Aorta (tissue), 5 donors: Measurements from ENCODE around the gene ATAD2B. TPM values are rescaled to one million over a fixed set of nuclear protein-coding genes. Genes with fewer than 3 reads are reported as not detected.
"Not testable (repeated sequence)": the region's sequence is repeated elsewhere in the genome, so short reads cannot be mapped to it uniquely, and the experiment has no call there.

Experiments
- ATAC-seq: fragments of 200-7000 bp; cut with Tn5 transposase; one replicate; pipeline ENCODE4 v1.9.1; 2022; ENCODE audit warnings: moderate library complexity; ENCODE audit not compliant: low FRiP score
- DNase-seq, 2 donors: peaks; one replicate each; pipeline ENCODE4 v3.0.0-alpha.2; 2020
- H3K27ac ChIP-seq, 2 donors: one replicate each; pipeline ENCODE4 v1.5.1; 2013; ENCODE audit warnings: low read length in 2 of 2, mild to moderate bottlenecking in 2 of 2, moderate library complexity in 2 of 2, control low read depth in 1 of 2, inconsistent platforms in 1 of 2, low read depth in 1 of 2
- H3K27me3 ChIP-seq, 2 donors: one replicate each; pipeline ENCODE4 v1.6.1; 2013; ENCODE audit warnings: control low read depth in 1 of 2, low read length in 1 of 2, mild to moderate bottlenecking in 1 of 2, moderate library complexity in 1 of 2; ENCODE audit not compliant: insufficient read depth in 2 of 2, control insufficient read depth in 1 of 2
- H3K36me3 ChIP-seq, 2 donors: one replicate each; pipeline ENCODE4 v1.6.1; 2013; ENCODE audit warnings: control low read depth in 1 of 2, low read length in 1 of 2, mild to moderate bottlenecking in 1 of 2; ENCODE audit not compliant: insufficient read depth in 2 of 2, control insufficient read depth in 1 of 2
- H3K4me1 ChIP-seq, 2 donors: one replicate each; pipeline ENCODE4 v1.6.1; 2013; ENCODE audit warnings: low read length in 2 of 2, control low read depth in 1 of 2, mild to moderate bottlenecking in 1 of 2, moderate library complexity in 1 of 2; ENCODE audit not compliant: insufficient read depth in 2 of 2, control insufficient read depth in 1 of 2
- H3K4me3 ChIP-seq, 2 donors: one replicate each; pipeline ENCODE4 v1.5.1; 2013; ENCODE audit warnings: low read length in 2 of 2, control low read depth in 1 of 2, mild to moderate bottlenecking in 1 of 2
- H3K9me3 ChIP-seq: one replicate; pipeline ENCODE4 v1.6.1; 2013; ENCODE audit warnings: mild to moderate bottlenecking, low read length; ENCODE audit not compliant: control insufficient read depth
- WGBS, 2 donors: extraction: QIAGEN DNeasy Blood & Tissue Kit; methylation state at CpG; one replicate each; pipeline ENCODE4 v1.1.7; 2013; 5-methylcytosine and 5-hydroxymethylcytosine counted together
- intact Hi-C, 2 donors: fragments of 100-400 bp; cut with DNase I; formaldehyde crosslinking; loops; one replicate each; pipeline versions ENCODE4 v1.14.2 to v1.15.0; 2022
- polyA plus RNA-seq, 2 donors: library from polyadenylated mRNA; stranded (reverse); fragments of 200-250 nt; gene quantifications; one replicate each; pipeline ENCODE4 v1.2.3, GENCODE V29; 2013
- total RNA-seq, 2 donors: library from RNA; stranded (reverse); fragmentation: NEBNext Ultra II Directional; extraction: Animal tissue kit (Norgen Biotek cat#: 25700); gene quantifications; one replicate each; pipeline ENCODE4 v1.2.1, GENCODE V29; 2021
- donor health status: healthy with polysubstance abuse.
- donor health status: Bipolar disorder and iron deficiency.
- donor health status: DM: no; HTN: no; CAD: no.
- donor health status: DM: no; HTN: no; CAD: no.
- donor health status: DM: yes; HTN: yes; CAD: no.

ATAD2B gene
- total and polyA plus RNA-seq, 4 donors: 2.3 to 45.8 (median 18.5) TPM

- ATAC-seq: no peak
- H3K27me3 ChIP-seq: no peaks in the 10 kb centered on the region
- H3K27ac ChIP-seq: no peak overlapping the region
- intact Hi-C loops: no loop called here
- no peak overlapping the region for H3K4me3 ChIP-seq
- DNase-seq: no peak
- H3K9me3 ChIP-seq: no peaks in the 10 kb centered on the region
- H3K36me3 ChIP-seq: no peaks in the 10 kb centered on the region
- 53 to 66% methylated on average over 2 of the region's 2 CpGs for WGBS, 2 donors
- no peaks in the 10 kb centered on the region for H3K4me1 ChIP-seq
Observed at GRCh38 chr2:23782126-23782525, 144.8 kb downstream of the ATAD2B start.

GRCh38 chr2:23780465-23780864, 146.5 kb downstream of the ATAD2B start:
- H3K9me3 ChIP-seq, H3K4me1 ChIP-seq, DNase-seq, H3K27ac ChIP-seq, intact Hi-C loops, ATAC-seq, H3K27me3 ChIP-seq, H3K36me3 ChIP-seq, H3K4me3 ChIP-seq: not testable (repeated sequence)
- 95 to 97% methylated on average over 10 of the region's 10 CpGs for whole genome bisulfite sequencing, 2 donors

- 75 to 77% methylated on average over 2 of the region's 2 CpGs for WGBS, 2 donors
- ATAC-seq: no peak
- no peak overlapping the region for H3K27ac ChIP-seq
Observed at GRCh38 chr2:23777826-23778225, 149.1 kb downstream of the ATAD2B start.

GRCh38 chr2:23776021-23776420, 150.9 kb downstream of the ATAD2B start:
- ATAC-seq: no peak
- no peaks in the 10 kb centered on the region for H3K27me3 ChIP-seq
- no peaks in the 10 kb centered on the region for H3K4me1 ChIP-seq
- WGBS, 2 donors: 95 to 96% methylated on average over 6 of the region's 6 CpGs
- no peaks in the 10 kb centered on the region for H3K9me3 ChIP-seq
- no peak overlapping the region for H3K27ac ChIP-seq
- DNase-seq: no peak
- no peak overlapping the region for H3K4me3 ChIP-seq
- intact Hi-C loops: no loop called here
- H3K36me3 ChIP-seq: peaks cover 0 to 9% of the 10 kb centered on the region in 2 donors

More at GRCh38 chr2:23777826-23778225, 149.1 kb downstream of the ATAD2B start:
- H3K27me3 ChIP-seq: no peaks in the 10 kb centered on the region
- no peaks in the 10 kb centered on the region for H3K9me3 ChIP-seq
- no peak overlapping the region for H3K4me3 ChIP-seq
- intact Hi-C loops: no loop called here
- no peak for DNase-seq
- no peaks in the 10 kb centered on the region for H3K36me3 ChIP-seq
- H3K4me1 ChIP-seq: no peaks in the 10 kb centered on the region

- Histone ChIP-seq H3K9me3 (no peaks in the 10 kb centered on the region), H3K4me1 (no peaks in the 10 kb centered on the region), H3K4me3 (no peak overlapping the region), H3K27ac (no peak overlapping the region), H3K36me3 (peaks cover 0 to 9% of the 10 kb centered on the region in 2 donors), H3K27me3 (no peaks in the 10 kb centered on the region)
- no peak for ATAC-seq
- no peak for DNase-seq
- intact Hi-C loops: no loop called here
- 98% methylated on average over 7 of the region's 7 CpGs for WGBS, 2 donors
Observed at GRCh38 chr2:23772684-23773083, 154.2 kb downstream of the ATAD2B start.

GRCh38 chr2:23772056-23772455, 154.9 kb downstream of the ATAD2B start:
- Histone ChIP-seq H3K9me3 (no peaks in the 10 kb centered on the region), H3K4me1 (no peaks in the 10 kb centered on the region), H3K4me3 (no peak overlapping the region), H3K27ac (no peak overlapping the region), H3K27me3 (no peaks in the 10 kb centered on the region), H3K36me3 (peaks cover 0 to 9% of the 10 kb centered on the region in 2 donors)
- intact Hi-C loops: no loop called here
- 96 to 100% methylated on average over 1 of the region's 1 CpG for WGBS, 2 donors
- DNase-seq (no peak), ATAC-seq (no peak)

- no peak for ATAC-seq
- intact Hi-C loops: loop anchor here (10.0 kb wide), 2 partner anchors 395 to 405 kb away; no protein-coding TSS in a partner anchor
- no peaks in the 10 kb centered on the region for H3K9me3 ChIP-seq
- no peak overlapping the region for H3K4me3 ChIP-seq
- no peaks in the 10 kb centered on the region for H3K27me3 ChIP-seq
- H3K4me1 ChIP-seq: no peaks in the 10 kb centered on the region
- DNase-seq: no peak
- peaks cover 0 to 9% of the 10 kb centered on the region in 2 donors for H3K36me3 ChIP-seq
- H3K27ac ChIP-seq: no peak overlapping the region
- WGBS, 2 donors: 85 to 89% methylated on average over 5 of the region's 5 CpGs
Observed at GRCh38 chr2:23769364-23769763, 157.6 kb downstream of the ATAD2B start.

- Histone ChIP-seq H3K36me3 (peaks cover 0 to 9% of the 10 kb centered on the region in 2 donors), H3K4me3 (no peak overlapping the region), H3K27ac (no peak overlapping the region), H3K27me3 (no peaks in the 10 kb centered on the region), H3K9me3 (no peaks in the 10 kb centered on the region), H3K4me1 (no peaks in the 10 kb centered on the region)
- no peak for DNase-seq
- intact Hi-C loops: loop anchor here (10.0 kb wide), 2 partner anchors 393 to 403 kb away; no protein-coding TSS in a partner anchor
- ATAC-seq: no peak
- WGBS, 2 donors: 84 to 97% methylated on average over 5 of the region's 5 CpGs
Observed at GRCh38 chr2:23767876-23768621, 158.9 kb downstream of the ATAD2B start.

- Histone ChIP-seq H3K27me3 (no peaks in the 10 kb centered on the region), H3K4me3 (no peak overlapping the region), H3K9me3 (no peaks in the 10 kb centered on the region), H3K4me1 (no peaks in the 10 kb centered on the region), H3K36me3 (peaks cover 0 to 2% of the 10 kb centered on the region in 2 donors), H3K27ac (no peak overlapping the region)
- no peak for DNase-seq
- intact Hi-C loops: loop anchor here (10.0 kb wide), 2 partner anchors 387 to 397 kb away; no protein-coding TSS in a partner anchor
- 41 to 42% methylated on average over 3 of the region's 3 CpGs for WGBS, 2 donors
- ATAC-seq: no peak
Observed at GRCh38 chr2:23762141-23762540, 164.8 kb downstream of the ATAD2B start.
